ENCODE measurements around the gene ATXN1.

The ATXN1 gene

GRCh38 chr6:16762268-16762549 is 949 bp upstream of the ATXN1 start:
- no peak for TF ChIP-seq CTCF (IDR thresholded peaks at IDR 0.05; ENCODE audit: insufficient read depth, low read length, poor library complexity, severe bottlenecking)
- H3K27me3 ChIP-seq (replicated peaks; ENCODE audit: control insufficient read depth, insufficient read depth, low read length), result no peaks in the 10 kb centered on the region
- no peaks in the 10 kb centered on the region for H3K36me3 ChIP-seq (ENCODE audit: control insufficient read depth, insufficient read depth, low read length)
- H3K4me3 ChIP-seq (replicated peaks; ENCODE audit: low read depth, low read length), result peak overlapping the region; percentile 83
- DNase-seq (ENCODE audit: extremely low read depth, insufficient read length), result no peak

- no peaks in the 10 kb centered on the region for H3K27me3 ChIP-seq (replicated peaks; ENCODE audit: control insufficient read depth, insufficient read depth, low read length)
- H3K4me3 ChIP-seq (replicated peaks; ENCODE audit: low read depth, low read length), result peak overlapping the region; percentile 83
- peak; percentile 24 for TF ChIP-seq CTCF (IDR thresholded peaks at IDR 0.05; ENCODE audit: insufficient read depth, low read length, poor library complexity, severe bottlenecking)
- H3K36me3 ChIP-seq (ENCODE audit: control insufficient read depth, insufficient read depth, low read length), result no peaks in the 10 kb centered on the region
- DNase-seq (ENCODE audit: extremely low read depth, insufficient read length), result peak; percentile 87
These were observed 409 bp upstream of the ATXN1 start for GRCh38 chr6:16761471-16762267.

GRCh38 chr6:16759646-16760515 is 1.4 kb downstream of the ATXN1 start:
- H3K36me3 ChIP-seq (ENCODE audit: control insufficient read depth, insufficient read depth, low read length), result no peaks in the 10 kb centered on the region
- no peaks in the 10 kb centered on the region for H3K27me3 ChIP-seq (replicated peaks; ENCODE audit: control insufficient read depth, insufficient read depth, low read length)
- H3K4me3 ChIP-seq (replicated peaks; ENCODE audit: low read depth, low read length), result peak overlapping the region; percentile 83
- DNase-seq (ENCODE audit: extremely low read depth, insufficient read length), result peak; percentile 82
- TF ChIP-seq CTCF (IDR thresholded peaks at IDR 0.05; ENCODE audit: insufficient read depth, low read length, poor library complexity, severe bottlenecking), result peak; percentile 1

GRCh38 chr6:16759181-16759645 is 2.0 kb downstream of the ATXN1 start:
- Histone ChIP-seq H3K27me3 (replicated peaks; ENCODE audit: control insufficient read depth, insufficient read depth, low read length) (no peaks in the 10 kb centered on the region), H3K4me3 (replicated peaks; ENCODE audit: low read depth, low read length) (peak overlapping the region; percentile 83), H3K36me3 (ENCODE audit: control insufficient read depth, insufficient read depth, low read length) (no peaks in the 10 kb centered on the region)
- DNase-seq (ENCODE audit: extremely low read depth, insufficient read length), result no peak
- TF ChIP-seq CTCF (IDR thresholded peaks at IDR 0.05; ENCODE audit: insufficient read depth, low read length, poor library complexity, severe bottlenecking), result no peak

GRCh38 chr6:16758163-16758975 is 2.9 kb downstream of the ATXN1 start:
- no peaks in the 10 kb centered on the region for H3K27me3 ChIP-seq (replicated peaks; ENCODE audit: control insufficient read depth, insufficient read depth, low read length)
- H3K36me3 ChIP-seq (ENCODE audit: control insufficient read depth, insufficient read depth, low read length), result no peaks in the 10 kb centered on the region; the same call in 1 of the 2 replicates
- H3K4me3 ChIP-seq (replicated peaks; ENCODE audit: low read depth, low read length), result no peak overlapping the region
- TF ChIP-seq CTCF (IDR thresholded peaks at IDR 0.05; ENCODE audit: insufficient read depth, low read length, poor library complexity, severe bottlenecking), result no peak
- DNase-seq (ENCODE audit: extremely low read depth, insufficient read length), result no peak
